Measurements from ENCODE around the gene UBE3D.

GRCh38 chr6:83072726-83073125 is 7.1 kb upstream of the UBE3D start:
- TF ChIP-seq CTCF (conservative IDR thresholded peaks at IDR 0.05; ENCODE audit: low read depth in 2 of 2) (no peak), CREB1 (CRISPR knock-in tag; IDR thresholded peaks at IDR 0.05; ENCODE audit: low read depth) (no peak), JUNB (IDR thresholded peaks at IDR 0.05; ENCODE audit: unreplicated experiment) (no peak), EZH2 (IDR thresholded peaks at IDR 0.05; ENCODE audit: low read depth, unreplicated experiment) (no peak), POLR2AphosphoS5 (IDR thresholded peaks at IDR 0.05; ENCODE audit: low read depth) (no peak), REST (IDR thresholded peaks at IDR 0.05; ENCODE audit: unreplicated experiment) (no peak), ZNF114 (CRISPR knock-in tag; IDR thresholded peaks at IDR 0.05) (no peak)
